ENCODE results near the gene TXNL4B. TPM values are rescaled to one million over a fixed set of nuclear protein-coding genes. Genes with fewer than 3 reads are reported as not detected.
"Not testable (repeated sequence)": the region's sequence is repeated elsewhere in the genome, so short reads cannot be mapped to it uniquely, and the experiment has no call there.

The TXNL4B gene
- total RNA-seq, 1 experiment from 2014 or later, result 9.9 TPM

DNA sequence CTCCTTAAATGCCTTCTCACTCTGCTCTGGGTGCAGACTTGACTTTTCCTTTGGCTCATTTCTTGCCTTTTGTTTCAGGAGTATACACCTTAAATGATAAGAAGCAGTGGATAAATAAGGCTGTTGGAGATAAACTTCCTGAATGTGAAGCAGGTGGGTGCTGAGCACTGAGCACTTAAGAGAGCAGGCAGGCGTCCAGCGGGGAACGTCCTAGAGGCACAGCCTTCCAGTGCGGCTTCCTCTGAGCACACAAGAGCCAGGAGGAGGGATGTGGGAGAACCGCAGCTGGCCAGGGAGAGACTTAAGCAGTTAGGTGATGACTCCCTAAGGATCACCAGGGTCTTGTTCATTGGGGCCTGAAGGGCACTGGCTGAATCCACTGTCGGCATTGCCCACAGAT lies 18.4 kb downstream of the TXNL4B start:
- H3T11ph ChIP-seq (ENCODE audit: low read length); H2BK15ac ChIP-seq (ENCODE audit: low read depth, low read length); H4K91ac ChIP-seq (ENCODE audit: insufficient read length, low read depth, low read length); H3K27ac ChIP-seq (ENCODE audit: insufficient read length, low read depth, low read length); H2BK12ac ChIP-seq (ENCODE audit: insufficient read length, low read depth, low read length); H3K23ac ChIP-seq (ENCODE audit: insufficient read length, low read depth, low read length); H3K27ac Mint-ChIP-seq; H3K4me2 ChIP-seq (ENCODE audit: insufficient read depth, insufficient read length, low read length); H2BK120ac ChIP-seq (ENCODE audit: low read depth, low read length, poor library complexity, severe bottlenecking); H3K9me3 ChIP-seq (ENCODE audit: control insufficient read depth, low read depth, low read length); H3K23me2 ChIP-seq (ENCODE audit: insufficient read length, low read depth, low read length, poor library complexity, severe bottlenecking); H3K9me3 Mint-ChIP-seq; H3K27me3 Mint-ChIP-seq (ENCODE audit: low read depth); H3K4ac ChIP-seq (ENCODE audit: low read depth, low read length); H3K27me3 ChIP-seq (ENCODE audit: insufficient read depth, low read length); H2AK5ac ChIP-seq (ENCODE audit: insufficient read length, low read length); H4K5ac ChIP-seq (ENCODE audit: insufficient read length, low read depth, low read length); H2BK20ac ChIP-seq (ENCODE audit: low read depth, low read length, poor library complexity, severe bottlenecking); H3K14ac ChIP-seq (ENCODE audit: insufficient read depth, low read length); H2BK5ac ChIP-seq (ENCODE audit: insufficient read length, low read length); H3K18ac ChIP-seq (ENCODE audit: insufficient read length, low read depth, low read length); H4K8ac ChIP-seq (replicated peaks; ENCODE audit: insufficient read length, low read depth, low read length); H2AFZ ChIP-seq (ENCODE audit: low read length); H3K4me1 ChIP-seq (ENCODE audit: insufficient read depth, low read length); H3K56ac ChIP-seq (ENCODE audit: insufficient read length, low read depth, low read length); H4K20me1 ChIP-seq (ENCODE audit: control insufficient read depth, insufficient read depth, insufficient read length); H3K4me3 Mint-ChIP-seq; H3K9ac ChIP-seq (ENCODE audit: extremely low read depth, insufficient read length, low read length); DNase-seq; H3K79me2 ChIP-seq (ENCODE audit: insufficient read depth, low read length); H3K36me3 Mint-ChIP-seq (ENCODE audit: insufficient read depth in 1 of 3, low read depth in 3 of 3); H3K79me1 ChIP-seq (ENCODE audit: insufficient read depth, low read depth, low read length, poor library complexity, severe bottlenecking): not testable (repeated sequence)
- no CpG with 5 or more reads among the region's 6 CpGs for WGBS (ENCODE audit: extremely low coverage, insufficient read length, low lambda C conversion rate)
- peaks cover 13 to 14% of the 10 kb centered on the region in 2 experiments for H3K4me1 Mint-ChIP-seq

All from H9 (cell line).